ENCODE results near the gene EPB41L2.
"Not testable (repeated sequence)": the region's sequence is repeated elsewhere in the genome, so short reads cannot be mapped to it uniquely, and the experiment has no call there.

EPB41L2 gene

DNA sequence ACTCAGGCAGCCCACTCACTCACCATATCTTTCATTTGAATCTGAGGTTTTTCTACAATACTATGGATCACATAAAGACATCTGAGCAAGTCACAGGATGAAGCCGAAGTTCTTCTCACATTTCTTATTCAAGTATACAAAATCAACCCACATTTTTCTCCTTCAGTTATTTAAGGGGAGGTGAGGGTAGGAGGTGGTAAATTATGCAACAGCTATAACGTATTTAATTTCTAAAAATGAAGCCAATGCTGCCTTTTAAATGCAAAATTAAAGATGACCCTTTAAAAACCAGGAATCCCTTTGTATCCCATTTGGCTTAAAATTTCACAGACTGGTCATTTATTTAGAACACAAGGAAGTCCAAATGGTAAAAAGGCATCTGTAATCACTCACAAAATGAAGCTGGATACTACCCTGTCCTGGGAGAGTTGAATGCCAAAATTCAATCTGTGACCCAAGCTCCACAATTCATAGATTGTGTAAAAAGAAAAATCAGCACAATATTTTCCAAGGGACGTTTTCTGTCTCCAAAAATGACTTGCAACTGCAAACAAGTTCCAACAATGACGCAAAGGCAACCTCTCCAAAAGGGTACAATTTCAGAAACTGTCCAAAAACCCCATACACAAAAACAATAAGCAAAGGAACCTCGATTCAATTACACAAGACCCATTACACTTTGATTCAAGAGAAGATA lies 48.8 kb downstream of the EPB41L2 start:
- no peak overlapping the region for H3K4me3 ChIP-seq (replicated peaks; ENCODE audit: low read depth, low read length)
- no peaks in the 10 kb centered on the region for H3K36me3 ChIP-seq (ENCODE audit: control insufficient read depth, insufficient read depth, low read length)
- no peaks in the 10 kb centered on the region for H3K27me3 ChIP-seq (replicated peaks; ENCODE audit: control insufficient read depth, insufficient read depth, low read length)
- TF ChIP-seq, protein P1, sequence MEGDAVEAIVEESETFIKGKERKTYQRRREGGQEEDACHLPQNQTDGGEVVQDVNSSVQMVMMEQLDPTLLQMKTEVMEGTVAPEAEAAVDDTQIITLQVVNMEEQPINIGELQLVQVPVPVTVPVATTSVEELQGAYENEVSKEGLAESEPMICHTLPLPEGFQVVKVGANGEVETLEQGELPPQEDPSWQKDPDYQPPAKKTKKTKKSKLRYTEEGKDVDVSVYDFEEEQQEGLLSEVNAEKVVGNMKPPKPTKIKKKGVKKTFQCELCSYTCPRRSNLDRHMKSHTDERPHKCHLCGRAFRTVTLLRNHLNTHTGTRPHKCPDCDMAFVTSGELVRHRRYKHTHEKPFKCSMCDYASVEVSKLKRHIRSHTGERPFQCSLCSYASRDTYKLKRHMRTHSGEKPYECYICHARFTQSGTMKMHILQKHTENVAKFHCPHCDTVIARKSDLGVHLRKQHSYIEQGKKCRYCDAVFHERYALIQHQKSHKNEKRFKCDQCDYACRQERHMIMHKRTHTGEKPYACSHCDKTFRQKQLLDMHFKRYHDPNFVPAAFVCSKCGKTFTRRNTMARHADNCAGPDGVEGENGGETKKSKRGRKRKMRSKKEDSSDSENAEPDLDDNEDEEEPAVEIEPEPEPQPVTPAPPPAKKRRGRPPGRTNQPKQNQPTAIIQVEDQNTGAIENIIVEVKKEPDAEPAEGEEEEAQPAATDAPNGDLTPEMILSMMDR (IDR thresholded peaks at IDR 0.05; ENCODE audit: insufficient read depth, low read length, poor library complexity, severe bottlenecking): no peak
- DNase-seq (ENCODE audit: extremely low read depth, insufficient read length): no peak

DNA sequence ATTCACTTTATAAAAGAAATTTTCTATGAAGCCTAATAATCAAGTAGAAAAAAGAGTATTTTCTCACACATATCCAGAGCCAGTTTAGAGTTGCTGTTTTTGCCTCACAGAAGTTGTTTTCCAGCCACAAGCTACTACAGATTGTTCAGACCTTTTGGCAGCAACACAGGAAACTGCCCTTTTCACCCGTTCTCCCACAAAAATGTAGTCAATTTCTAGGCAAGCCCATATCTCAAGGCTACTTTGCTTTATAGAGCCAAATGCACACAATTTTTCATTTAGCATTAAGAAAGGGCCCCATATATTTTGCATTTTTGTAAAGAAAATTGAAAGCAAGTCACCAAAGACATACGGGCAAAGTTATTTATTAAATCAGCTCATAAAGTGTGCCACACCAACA lies 49.5 kb downstream of the EPB41L2 start:
- TF ChIP-seq, protein P1 (IDR thresholded peaks at IDR 0.05; ENCODE audit: insufficient read depth, low read length, poor library complexity, severe bottlenecking): no peak
- Histone ChIP-seq H3K4me3 (replicated peaks; ENCODE audit: low read depth, low read length) (no peak overlapping the region), H3K36me3 (ENCODE audit: control insufficient read depth, insufficient read depth, low read length) (no peaks in the 10 kb centered on the region), H3K27me3 (replicated peaks; ENCODE audit: control insufficient read depth, insufficient read depth, low read length) (no peaks in the 10 kb centered on the region)
- no peak for DNase-seq (ENCODE audit: extremely low read depth, insufficient read length)

DNA sequence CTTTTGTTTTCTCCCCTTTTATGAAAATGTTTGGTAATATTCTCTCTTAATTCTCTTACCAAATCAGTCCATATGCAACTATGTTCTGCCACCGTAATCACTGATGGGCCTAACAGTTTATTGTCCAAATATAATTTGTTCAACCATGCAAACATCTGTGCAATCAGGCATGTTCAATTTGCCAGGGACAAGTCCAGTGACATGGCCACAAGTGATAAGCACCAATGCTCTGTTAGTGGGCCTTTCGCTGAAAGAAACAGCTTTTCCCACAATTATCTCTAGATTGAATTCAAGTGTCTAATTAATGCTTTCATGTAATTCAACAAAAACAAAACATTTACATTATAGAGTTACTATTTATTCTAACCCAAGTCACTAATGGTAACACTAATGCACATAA lies 53.3 kb downstream of the EPB41L2 start:
- no peaks in the 10 kb centered on the region for H3K36me3 ChIP-seq (ENCODE audit: control insufficient read depth, insufficient read depth, low read length)
- no peak for DNase-seq (ENCODE audit: extremely low read depth, insufficient read length)

DNA sequence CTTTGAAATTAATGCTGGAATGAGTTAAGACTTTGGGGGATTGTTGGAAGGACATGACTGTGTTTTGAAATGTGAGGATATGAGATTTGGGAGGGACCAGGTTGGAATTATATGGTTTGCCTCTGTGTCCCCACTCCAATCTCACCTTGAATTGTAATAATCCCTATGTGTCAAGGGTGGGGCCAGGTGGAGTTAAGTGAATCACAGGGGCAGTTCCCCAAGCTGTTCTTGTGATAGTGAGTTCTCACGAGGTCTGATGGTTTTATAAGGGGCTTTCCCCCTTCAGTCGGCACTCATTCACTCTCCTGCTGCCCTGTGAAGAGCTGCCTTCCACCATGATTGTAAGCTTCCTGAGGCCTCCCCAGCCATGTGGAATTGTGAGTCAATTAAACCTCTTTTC lies 54.1 kb downstream of the EPB41L2 start:
- not testable (repeated sequence) for DNase-seq (ENCODE audit: extremely low read depth, insufficient read length); H3K27me3 ChIP-seq (replicated peaks; ENCODE audit: control insufficient read depth, insufficient read depth, low read length); H3K4me3 ChIP-seq (replicated peaks; ENCODE audit: low read depth, low read length); H3K36me3 ChIP-seq (ENCODE audit: control insufficient read depth, insufficient read depth, low read length)

More for the DNA sequence above, 53.3 kb downstream of the EPB41L2 start:
- no peak overlapping the region for H3K4me3 ChIP-seq (replicated peaks; ENCODE audit: low read depth, low read length)
- H3K27me3 ChIP-seq (replicated peaks; ENCODE audit: control insufficient read depth, insufficient read depth, low read length): no peaks in the 10 kb centered on the region
- TF ChIP-seq, protein P1 (IDR thresholded peaks at IDR 0.05; ENCODE audit: insufficient read depth, low read length, poor library complexity, severe bottlenecking): no peak

DNA sequence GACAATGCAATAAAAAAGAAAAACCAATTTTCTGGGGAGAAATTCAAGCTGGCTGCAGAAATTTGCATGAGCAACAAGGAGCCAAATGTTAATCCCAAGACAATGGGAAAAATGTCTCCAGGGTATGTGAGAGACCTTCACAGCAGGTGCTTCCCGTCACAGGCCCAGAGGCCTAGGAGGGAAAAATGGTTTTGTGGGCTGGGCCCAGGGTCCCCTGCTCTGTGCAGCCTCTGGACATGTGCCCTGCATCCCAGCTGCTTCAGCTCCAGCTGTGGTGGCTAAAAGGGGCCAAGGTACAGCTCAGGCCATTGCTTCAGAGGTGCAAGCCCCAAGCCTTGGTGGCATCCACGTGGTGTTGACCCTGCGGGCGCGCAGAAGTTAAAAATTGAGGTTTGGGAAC lies 55.1 kb downstream of the EPB41L2 start:
- H3K27me3 ChIP-seq (replicated peaks; ENCODE audit: control insufficient read depth, insufficient read depth, low read length); DNase-seq (ENCODE audit: extremely low read depth, insufficient read length); H3K4me3 ChIP-seq (replicated peaks; ENCODE audit: low read depth, low read length); H3K36me3 ChIP-seq (ENCODE audit: control insufficient read depth, insufficient read depth, low read length): not testable (repeated sequence)

DNA sequence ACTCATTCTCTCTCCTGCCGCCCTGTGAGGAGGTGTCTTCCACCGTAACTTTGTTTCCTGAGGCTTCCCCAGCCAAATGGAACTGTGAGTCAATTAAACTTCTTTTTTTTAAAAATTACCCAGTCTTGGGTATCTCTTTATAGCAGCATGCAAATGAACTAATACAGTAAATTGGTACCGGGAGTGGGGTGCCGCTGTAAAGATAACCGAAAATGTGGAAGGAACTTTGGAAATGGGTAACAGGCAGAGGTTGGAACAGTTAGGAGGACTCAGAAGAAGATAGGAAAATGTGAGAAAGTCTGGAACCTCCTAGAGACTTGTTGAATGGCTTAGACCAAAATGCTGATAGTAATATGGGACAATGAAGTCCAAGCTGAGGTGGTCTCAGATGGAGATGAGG lies 55.8 kb downstream of the EPB41L2 start:
- Histone ChIP-seq H3K27me3 (replicated peaks; ENCODE audit: control insufficient read depth, insufficient read depth, low read length) (no peaks in the 10 kb centered on the region), H3K4me3 (replicated peaks; ENCODE audit: low read depth, low read length) (no peak overlapping the region), H3K36me3 (ENCODE audit: control insufficient read depth, insufficient read depth, low read length) (no peaks in the 10 kb centered on the region)
- DNase-seq (ENCODE audit: extremely low read depth, insufficient read length): no peak
- TF ChIP-seq, protein P1 (IDR thresholded peaks at IDR 0.05; ENCODE audit: insufficient read depth, low read length, poor library complexity, severe bottlenecking): no peak

All from GM06990 (cell line).